SIG-M5 treated with dmso at 0.1 percent for 504 hours (cell line): ENCODE data around the gene ZNF268.

ENCODE experiments used
- DNase-seq: peaks from one replicate; lab custom pipeline; 2025; ENCODE audit not compliant: unreplicated experiment; lab: John Stamatoyannopoulos, UW

Gene ZNF268

DNA sequence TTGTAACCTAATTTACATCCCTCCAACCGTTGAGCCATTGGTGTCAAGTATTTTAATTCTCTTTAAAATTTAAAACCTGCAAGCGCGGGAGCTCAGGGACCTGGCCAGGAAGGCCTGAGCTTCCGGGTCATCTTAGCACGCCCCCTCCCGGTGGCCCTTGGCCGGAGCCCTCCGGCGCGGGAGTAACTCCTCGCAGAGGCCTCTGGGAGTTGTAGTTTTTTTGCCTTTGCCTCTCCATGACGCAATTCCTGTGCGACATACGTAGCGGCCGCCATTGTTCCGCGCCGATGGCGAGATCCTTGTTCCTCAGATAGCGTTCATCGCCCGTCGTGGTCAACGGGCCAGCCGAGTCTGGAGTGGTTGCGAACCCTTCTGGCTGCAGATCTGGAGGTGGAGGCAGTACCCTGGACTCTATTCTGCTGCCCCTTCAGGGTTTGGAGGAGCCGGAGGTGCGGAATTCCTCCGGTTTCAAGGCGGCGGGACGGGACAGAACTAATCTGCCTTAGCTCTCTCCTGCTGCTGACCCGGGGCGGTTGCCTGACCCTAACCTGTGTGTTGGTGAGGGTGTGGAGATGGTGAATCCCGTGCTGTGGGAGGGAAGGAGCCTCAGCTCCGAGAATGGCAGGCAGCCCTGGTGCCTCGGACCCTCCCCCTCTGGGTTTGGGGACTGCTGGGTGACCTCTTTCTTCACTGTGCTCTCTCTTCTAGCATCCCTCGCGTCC, at the start of gene ZNF268:
Gene ZNF268 (plus strand): TSS at position 258 of the 722 bp plus-strand sequence. CDS start 503 bp downstream, outside the sequence.
- peak; percentile 84 for DNase-seq

- DNase-seq = no peak
These were observed 45.5 kb upstream of the ZNF268 start for GRCh38 chr12:133135747-133136146.

GRCh38 chr12:133145981-133146380, 35.3 kb upstream of the ZNF268 start:
- DNase-seq = no peak

DNA sequence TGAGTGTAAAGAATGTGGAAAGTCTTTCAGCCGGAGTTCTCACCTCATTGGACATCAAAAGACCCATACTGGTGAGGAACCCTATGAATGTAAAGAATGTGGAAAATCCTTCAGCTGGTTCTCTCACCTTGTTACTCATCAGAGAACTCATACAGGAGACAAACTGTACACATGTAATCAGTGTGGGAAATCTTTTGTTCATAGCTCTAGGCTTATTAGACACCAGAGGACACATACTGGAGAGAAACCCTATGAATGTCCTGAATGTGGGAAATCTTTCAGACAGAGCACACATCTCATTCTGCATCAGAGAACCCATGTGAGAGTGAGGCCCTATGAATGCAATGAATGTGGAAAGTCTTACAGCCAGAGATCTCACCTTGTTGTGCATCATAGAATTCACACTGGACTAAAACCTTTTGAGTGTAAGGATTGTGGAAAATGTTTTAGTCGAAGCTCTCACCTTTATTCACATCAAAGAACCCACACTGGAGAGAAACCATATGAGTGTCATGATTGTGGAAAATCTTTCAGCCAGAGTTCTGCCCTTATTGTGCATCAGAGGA, 25.1 kb upstream of the ZNF268 start:
- no peak for DNase-seq

GRCh38 chr12:133165776-133166175, 15.5 kb upstream of the ZNF268 start:
- no peak for DNase-seq

- DNase-seq = no peak
These were observed 8.8 kb upstream of the ZNF268 start for GRCh38 chr12:133172491-133172890.

DNA sequence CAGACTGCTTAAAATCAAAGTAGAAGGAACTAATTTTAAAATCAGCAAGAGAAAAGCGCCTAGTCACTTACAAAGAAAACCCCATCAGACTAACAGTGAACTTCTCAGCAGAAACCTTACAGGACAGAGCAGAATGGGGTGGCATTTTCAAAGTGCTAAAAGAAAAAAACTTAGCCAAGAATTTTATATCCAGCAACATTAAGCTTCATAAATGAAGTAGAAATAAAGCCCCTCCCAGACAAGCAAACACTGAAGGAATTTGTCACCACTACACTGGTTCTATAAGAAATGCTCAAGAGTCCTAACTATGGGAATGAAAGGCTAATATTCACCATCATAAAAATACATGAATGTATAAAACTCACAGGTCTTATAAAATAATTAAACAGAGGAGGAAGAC, 6.4 kb upstream of the ZNF268 start:
- no peak for DNase-seq

DNA sequence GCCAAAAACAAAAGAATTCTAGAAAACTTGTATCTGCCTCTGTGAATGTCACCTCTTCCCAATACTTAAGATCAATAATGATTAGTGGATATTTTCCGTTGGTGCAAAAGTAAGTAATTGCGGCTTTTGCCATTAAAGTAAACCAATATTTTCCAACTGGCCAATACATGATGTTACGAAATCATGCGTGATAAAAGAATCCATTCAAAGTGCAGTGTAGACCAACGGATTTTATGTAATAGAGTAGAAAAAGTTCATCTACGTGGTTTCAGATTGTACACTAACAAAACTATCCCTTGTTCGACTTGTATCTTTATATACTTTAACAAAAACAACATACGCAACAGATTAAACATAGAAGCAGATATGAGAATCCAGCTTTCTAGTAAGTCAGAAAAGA, 626 bp upstream of the ZNF268 start:
- no peak for DNase-seq

DNA sequence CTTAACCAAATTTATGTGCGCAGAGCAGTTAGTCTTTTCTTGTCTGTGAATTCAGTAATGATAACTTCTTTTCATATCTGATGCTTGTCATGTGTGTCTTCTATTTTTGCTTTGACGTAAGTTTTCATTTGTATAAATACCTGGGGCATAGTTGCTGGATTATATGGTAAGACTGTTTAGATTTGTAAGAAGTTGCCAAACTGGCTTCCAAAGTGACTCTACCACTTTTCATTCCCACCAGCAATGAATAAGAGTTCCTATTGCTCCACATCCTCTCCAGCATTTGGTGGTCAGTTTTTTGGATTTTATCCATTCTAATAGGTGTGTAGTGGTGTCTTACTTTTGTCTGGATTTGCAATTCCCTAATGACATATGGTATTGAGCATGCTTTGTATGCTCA, 8.9 kb downstream of the ZNF268 start:
- DNase-seq = no peak

DNA sequence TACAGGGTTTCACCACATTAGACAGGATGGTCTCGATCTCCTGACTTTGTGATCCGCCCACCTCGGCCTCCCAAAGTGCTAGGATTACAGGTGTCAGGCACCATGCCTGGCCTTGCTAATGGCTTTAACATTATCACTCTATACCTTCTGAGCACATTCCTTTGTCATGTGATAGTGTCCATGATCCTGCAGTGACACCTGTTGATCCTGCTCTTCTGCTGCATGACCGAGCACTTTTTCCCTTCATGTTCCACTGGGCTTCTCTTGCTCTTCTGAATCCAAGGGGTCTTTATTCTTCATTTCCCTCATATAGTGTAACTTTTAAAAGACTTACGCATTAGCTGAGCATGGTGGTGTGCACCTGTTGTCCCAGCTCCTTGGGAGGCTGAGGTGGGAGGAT, 11.6 kb downstream of the ZNF268 start:
- DNase-seq = no peak

- DNase-seq = no peak
These were observed 20.6 kb downstream of the ZNF268 start for GRCh38 chr12:133201888-133202287.

- no peak for DNase-seq
These were observed 21.4 kb downstream of the ZNF268 start for GRCh38 chr12:133202493-133203343.

- DNase-seq = no peak
These were observed 22.3 kb downstream of the ZNF268 start for GRCh38 chr12:133203344-133204263.

GRCh38 chr12:133204264-133204603, 22.9 kb downstream of the ZNF268 start:
- no peak for DNase-seq

GRCh38 chr12:133206390-133206789, 25.1 kb downstream of the ZNF268 start:
- no peak for DNase-seq

GRCh38 chr12:133215724-133216123, 34.4 kb downstream of the ZNF268 start:
- no peak for DNase-seq

- DNase-seq = no peak
These were observed 35.9 kb downstream of the ZNF268 start for GRCh38 chr12:133217219-133217618.

GRCh38 chr12:133220521-133220920, 39.2 kb downstream of the ZNF268 start:
- DNase-seq = no peak

GRCh38 chr12:133221241-133221640, 39.9 kb downstream of the ZNF268 start:
- no peak for DNase-seq

GRCh38 chr12:133222211-133222610, 40.9 kb downstream of the ZNF268 start:
- DNase-seq = no peak

DNA sequence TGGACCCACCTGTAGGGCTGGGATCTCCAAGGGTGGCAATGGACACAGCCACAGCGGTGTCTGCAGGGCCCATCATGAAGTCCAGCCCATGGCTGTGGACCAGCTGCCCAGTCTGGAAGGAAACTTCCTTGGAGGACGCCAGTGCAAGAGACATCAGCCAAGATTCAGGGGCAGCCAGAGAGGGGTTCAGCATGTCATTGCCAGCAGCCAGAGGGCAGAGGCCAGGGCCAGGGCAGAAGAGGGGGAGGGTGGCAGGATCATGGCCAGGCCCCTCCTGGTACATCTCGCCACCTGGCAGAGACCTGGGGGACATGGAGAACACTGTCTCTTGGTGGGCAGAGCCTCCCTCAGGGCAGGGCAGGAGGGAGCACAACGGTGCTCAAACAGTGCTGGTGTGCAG, 44.2 kb downstream of the ZNF268 start:
- no peak for DNase-seq
